Esophagus muscularis mucosa (tissue), 4 donors: ENCODE measurements around the gene THADA. TPM values are rescaled to one million over a fixed set of nuclear protein-coding genes. Genes with fewer than 3 reads are reported as not detected.
A peak's percentile ranks its signal among the peaks of the same experiment; 100 is the strongest.
"Not testable (repeated sequence)": the region's sequence is repeated elsewhere in the genome, so short reads cannot be mapped to it uniquely, and the experiment has no call there.

ENCODE experiments used
- DNase-seq: peaks from one replicate; pipeline ENCODE4 v3.0.0-alpha.2; 2017; ENCODE audit errors: extremely low spot score
- H3K27ac ChIP-seq, 4 donors: fragments of 200-600 bp; sonication (generic); replicated peaks in 1 of 4; 1 replicate in 3 of 4; 2 replicates in 1 of 4; pipeline ENCODE4 v1.5.1; 2016 to 2019; ENCODE audit warnings: mild to moderate bottlenecking in 1 of 4
- H3K27me3 ChIP-seq, 4 donors: fragments of 200-600 bp; sonication (generic); one replicate each; pipeline versions ENCODE4 v1.5.1 to v1.6.0; 2016 to 2019
- H3K36me3 ChIP-seq, 4 donors: fragments of 200-600 bp; sonication (generic); one replicate each; pipeline ENCODE4 v1.5.1; 2016 to 2019
- H3K4me1 ChIP-seq, 4 donors: fragments of 200-600 bp; sonication (generic); one replicate each; pipeline ENCODE4 v1.5.1; 2016 to 2019
- H3K4me3 ChIP-seq, 4 donors: fragments of 200-600 bp; sonication (generic); 1 replicate in 2 of 4; 2 replicates in 2 of 4; pipeline ENCODE4 v1.5.1; 2016 to 2019; ENCODE audit warnings: mild to moderate bottlenecking in 4 of 4, moderate library complexity in 1 of 4
- H3K9me3 ChIP-seq, 4 donors: fragments of 200-600 bp; sonication (generic); 1 replicate in 3 of 4; 2 replicates in 1 of 4; pipeline ENCODE4 v1.5.1; 2016 to 2019
- CTCF ChIP-seq, 3 experiments: fragments of 200-600 bp in 2 of 3; fragments of 450-650 bp in 1 of 3; sonication (generic) in 2 of 3; IDR thresholded peaks; one replicate each; pipeline ENCODE4 v1.5.1; 2017 to 2019; ENCODE audit warnings: antibody characterized with exemption in 3 of 3, mild to moderate bottlenecking in 2 of 3, moderate library complexity in 1 of 3
- EP300 ChIP-seq: sonication (generic); formaldehyde crosslinking; IDR thresholded peaks from one replicate; pipeline ENCODE4 v1.6.1; 2017; ENCODE audit warnings: antibody characterized with exemption
- POLR2A ChIP-seq: fragments of 450-650 bp; IDR thresholded peaks from one replicate; pipeline ENCODE4 v1.6.1; 2017; ENCODE audit warnings: antibody characterized with exemption, moderate library complexity, mild to moderate bottlenecking, low read depth
- POLR2AphosphoS5 ChIP-seq, 2 donors: sonication (generic); formaldehyde crosslinking; IDR thresholded peaks; one replicate each; pipeline ENCODE4 v1.6.1; 2017; ENCODE audit warnings: antibody characterized with exemption in 2 of 2
- WGBS: methylation state at CpG from one replicate; pipeline ENCODE4 v1.1.5; 2018; 5-methylcytosine and 5-hydroxymethylcytosine counted together
- intact Hi-C: fragments of 100-400 bp; cut with DNase I; formaldehyde crosslinking; loops from one replicate; pipeline ENCODE4 v1.15.1; 2023
- total RNA-seq, 4 donors: library from RNA; depleted of rRNA; stranded (reverse); fragments of >200 nt; gene quantifications; one replicate each; pipeline versions ENCODE4 v1.1.0 to v1.2.1, GENCODE V29; 2016

The THADA gene
- total RNA-seq, 4 donors from 2014 or later = 17.2 to 28.7 (median 21.3) TPM

DNA sequence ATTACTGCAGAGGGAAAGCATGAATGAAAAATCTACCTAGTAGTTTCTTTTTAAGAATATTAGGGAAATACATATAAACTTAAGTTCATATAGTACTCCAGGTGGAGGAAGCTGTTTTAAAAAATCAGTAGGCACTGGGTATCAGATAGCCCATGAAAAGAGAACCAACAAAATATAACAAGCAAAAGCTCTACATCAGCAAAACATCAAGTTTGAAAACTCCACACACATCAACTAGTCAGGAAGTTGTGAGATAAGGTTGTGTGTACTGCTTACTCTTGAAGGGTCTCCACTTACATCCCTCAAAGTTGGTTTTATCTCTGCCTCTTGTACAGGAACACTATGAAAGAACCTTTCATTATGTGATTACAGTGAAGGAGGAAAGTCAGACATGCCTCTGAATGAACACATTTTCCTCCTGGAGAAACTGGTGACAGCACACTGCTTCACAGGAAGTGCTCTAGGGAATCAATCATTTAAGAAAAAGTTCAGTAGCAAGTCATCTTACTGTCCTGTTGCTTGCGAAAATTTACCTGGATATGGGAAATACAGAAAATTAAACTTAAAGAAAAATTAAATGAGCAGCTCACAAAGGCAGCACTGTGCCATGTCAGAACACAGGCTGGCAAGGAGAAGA, 57.7 kb downstream of the THADA start:
- WGBS = 100% methylated on average over 1 of the region's 1 CpG
- no peak for TF ChIP-seq CTCF (IDR thresholded peaks at IDR 0.05)
- TF ChIP-seq POLR2A = no peak
- TF ChIP-seq EP300 = no peak
- TF ChIP-seq POLR2AphosphoS5 (IDR thresholded peaks at IDR 0.05) = no peak
- Histone ChIP-seq H3K4me1 (peaks cover 3 to 34% (median 24%) of the 10 kb centered on the region in 4 donors), H3K27me3 (no peaks in the 10 kb centered on the region), H3K36me3 (peaks cover 0 to 10% (median 1%) of the 10 kb centered on the region in 4 donors), H3K27ac (peak overlapping the region; percentile 52 to 67 (median 60)), H3K9me3 (no peaks in the 10 kb centered on the region), H3K4me3 (no peak overlapping the region)
- DNase-seq = no peak
- intact Hi-C loops = loop anchor here (5.0 kb wide), 1 partner anchor 316 kb away; no protein-coding TSS in a partner anchor

DNA sequence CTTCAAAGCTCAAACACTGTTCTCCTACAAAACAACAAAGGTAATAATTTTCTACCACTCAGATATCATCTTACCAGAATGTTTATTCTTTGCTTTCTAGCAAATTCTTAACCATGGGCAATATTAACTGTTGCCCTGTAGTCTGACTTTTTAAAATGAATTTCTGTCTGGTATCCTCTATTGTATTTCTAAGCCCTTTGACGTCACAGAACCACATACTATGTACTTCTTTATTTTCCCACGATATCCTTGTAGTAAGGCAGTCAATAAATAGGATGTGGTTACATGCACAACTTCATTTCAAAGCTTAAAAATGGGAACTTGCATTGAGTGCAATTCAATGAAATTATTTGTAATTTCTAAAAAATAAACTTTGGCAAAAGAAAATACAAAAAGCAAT, 58.7 kb downstream of the THADA start:
- intact Hi-C loops = loop anchor here (5.0 kb wide), 1 partner anchor 315 kb away; no protein-coding TSS in a partner anchor
- no peak for DNase-seq
- no peaks in the 10 kb centered on the region for H3K9me3 ChIP-seq
- TF ChIP-seq POLR2A (no peak), POLR2AphosphoS5 (IDR thresholded peaks at IDR 0.05) (no peak), CTCF (IDR thresholded peaks at IDR 0.05) (no peak), EP300 (no peak)
- H3K27ac ChIP-seq = no peak overlapping the region
- H3K4me3 ChIP-seq = no peak overlapping the region
- H3K36me3 ChIP-seq = peaks cover 0 to 10% (median 1%) of the 10 kb centered on the region in 4 donors
- H3K4me1 ChIP-seq = peaks cover 3 to 34% (median 24%) of the 10 kb centered on the region in 4 donors
- no peaks in the 10 kb centered on the region for H3K27me3 ChIP-seq
- WGBS = 74% methylated on average over 2 of the region's 2 CpGs

DNA sequence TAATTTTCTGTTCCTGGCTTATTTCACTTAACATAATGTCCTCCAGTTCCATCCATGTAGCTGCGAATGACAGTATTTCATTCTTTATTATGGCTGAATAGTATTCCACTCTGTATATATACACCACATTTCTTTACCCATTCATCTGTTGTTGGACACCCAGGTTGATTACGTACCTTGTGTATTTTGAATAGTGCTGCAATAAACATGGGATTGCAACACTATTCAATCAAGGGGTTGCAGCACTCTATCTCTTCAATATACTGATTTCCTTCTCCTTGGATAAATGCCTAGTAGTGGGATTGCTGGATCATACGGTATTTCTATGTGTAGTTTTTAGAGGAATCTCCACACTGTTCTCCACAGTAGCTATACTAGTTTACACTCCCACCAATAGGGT, 61.3 kb downstream of the THADA start:
- peaks cover 0 to 16% (median 15%) of the 10 kb centered on the region in 4 donors for H3K4me1 ChIP-seq
- DNase-seq = no peak
- no peaks in the 10 kb centered on the region for H3K9me3 ChIP-seq
- no peak overlapping the region for H3K27ac ChIP-seq
- TF ChIP-seq POLR2A (no peak), POLR2AphosphoS5 (IDR thresholded peaks at IDR 0.05) (no peak), CTCF (IDR thresholded peaks at IDR 0.05) (no peak), EP300 (no peak)
- no peaks in the 10 kb centered on the region for H3K27me3 ChIP-seq
- H3K36me3 ChIP-seq = peaks cover 0 to 3% (median 1%) of the 10 kb centered on the region in 4 donors
- intact Hi-C loops = no loop called here
- H3K4me3 ChIP-seq = no peak overlapping the region
- WGBS = 100% methylated on average over 3 of the region's 3 CpGs

- H3K36me3 ChIP-seq, H3K4me1 ChIP-seq, H3K27me3 ChIP-seq, H3K9me3 ChIP-seq, intact Hi-C loops, H3K4me3 ChIP-seq, H3K27ac ChIP-seq, DNase-seq: not testable (repeated sequence)
- WGBS = 96% methylated on average over 3 of the region's 3 CpGs
Measured at GRCh38 chr2:43532572-43532971, 63.3 kb downstream of the THADA start.

- H3K4me3 ChIP-seq = no peak overlapping the region
- intact Hi-C loops = no loop called here
- no peaks in the 10 kb centered on the region for H3K27me3 ChIP-seq
- H3K9me3 ChIP-seq = no peaks in the 10 kb centered on the region
- H3K27ac ChIP-seq = peak overlapping the region in 2 of 4 donors; percentile 5 to 30
- peaks cover 0 to 18% (median 15%) of the 10 kb centered on the region in 4 donors for H3K4me1 ChIP-seq
- WGBS = 86% methylated on average over 3 of the region's 3 CpGs
- H3K36me3 ChIP-seq = no peaks in the 10 kb centered on the region
- no peak for DNase-seq
- TF ChIP-seq POLR2A (no peak), POLR2AphosphoS5 (IDR thresholded peaks at IDR 0.05) (no peak), EP300 (no peak), CTCF (IDR thresholded peaks at IDR 0.05) (no peak)
Measured at GRCh38 chr2:43531251-43531650, 64.6 kb downstream of the THADA start.
